ENCODE results near the gene KCNE1. TPM values are rescaled to one million over a fixed set of nuclear protein-coding genes. Genes with fewer than 3 reads are reported as not detected.

Gene KCNE1
- total RNA-seq, 1 experiment from 2014 or later = not detected

- intact Hi-C loops (cut with micrococcal nuclease; ENCODE audit: unreplicated experiment) (no loop called here), in situ Hi-C loops (cut with HindIII; ENCODE audit: low pct_unique_long_range_greater_than_20kb, low sequenced_read_pairs) (no loop called here)
- ATAC-seq (no peak), DNase-seq (ENCODE audit: low read depth, low spot score) (no peak)
- CTCF ChIA-PET = no interaction called here
- POLR2A ChIA-PET = no interaction called here
- Histone ChIP-seq H3K4me3 (ENCODE audit: low read depth in 2 of 2, low read length in 2 of 2) (no peak overlapping the region), H3K27ac (ENCODE audit: low read length) (no peak overlapping the region), H3K4me1 (ENCODE audit: control insufficient read depth, insufficient read depth, low read length) (no peaks in the 10 kb centered on the region), H3K9me3 (ENCODE audit: control insufficient read depth, insufficient read depth, low read depth, low read length) (no peaks in the 10 kb centered on the region), H3K27me3 (ENCODE audit: control insufficient read depth, insufficient read depth, low read length) (no peaks in the 10 kb centered on the region), H3K36me3 (ENCODE audit: control insufficient read depth, insufficient read depth, low read length) (no peaks in the 10 kb centered on the region)
- BruUV-seq (replicated peaks) = no TSS peak
- TF ChIP-seq TCF7L2 (IDR thresholded peaks at IDR 0.05; ENCODE audit: low read depth, low read length) = no peak
- TF ChIP-seq SIN3A (IDR thresholded peaks at IDR 0.05; ENCODE audit: borderline replicate concordance, insufficient read depth, low read depth, low read length) = no peak
- TF ChIP-seq POLR2AphosphoS5 (IDR thresholded peaks at IDR 0.05; ENCODE audit: low read depth, low read length) = no peak
- no peak for TF ChIP-seq REST (IDR thresholded peaks at IDR 0.05; ENCODE audit: insufficient read depth in 1 of 2, low read depth in 2 of 2, low read length in 1 of 2)
- TF ChIP-seq CTCF (IDR thresholded peaks at IDR 0.05) = no peak
Observed at GRCh38 chr21:34500191-34500590, 11.8 kb downstream of the KCNE1 start.

GRCh38 chr21:34499116-34499515 lies 12.9 kb downstream of the KCNE1 start:
- in situ Hi-C loops (cut with HindIII; ENCODE audit: low pct_unique_long_range_greater_than_20kb, low sequenced_read_pairs) (no loop called here), intact Hi-C loops (cut with micrococcal nuclease; ENCODE audit: unreplicated experiment) (no loop called here)
- Histone ChIP-seq H3K36me3 (ENCODE audit: control insufficient read depth, insufficient read depth, low read length) (no peaks in the 10 kb centered on the region), H3K27me3 (ENCODE audit: control insufficient read depth, insufficient read depth, low read length) (no peaks in the 10 kb centered on the region), H3K27ac (ENCODE audit: low read length) (no peak overlapping the region), H3K4me3 (ENCODE audit: low read depth in 2 of 2, low read length in 2 of 2) (no peak overlapping the region), H3K4me1 (ENCODE audit: control insufficient read depth, insufficient read depth, low read length) (no peaks in the 10 kb centered on the region), H3K9me3 (ENCODE audit: control insufficient read depth, insufficient read depth, low read depth, low read length) (no peaks in the 10 kb centered on the region)
- no TSS peak for BruUV-seq (replicated peaks)
- DNase-seq (ENCODE audit: low read depth, low spot score) = no peak
- POLR2A ChIA-PET = no interaction called here
- no peak for TF ChIP-seq SIN3A (IDR thresholded peaks at IDR 0.05; ENCODE audit: borderline replicate concordance, insufficient read depth, low read depth, low read length)
- TF ChIP-seq TCF7L2 (IDR thresholded peaks at IDR 0.05; ENCODE audit: low read depth, low read length) = no peak
- no peak for TF ChIP-seq POLR2AphosphoS5 (IDR thresholded peaks at IDR 0.05; ENCODE audit: low read depth, low read length)
- no peak for TF ChIP-seq CTCF (IDR thresholded peaks at IDR 0.05)
- TF ChIP-seq REST (IDR thresholded peaks at IDR 0.05; ENCODE audit: insufficient read depth in 1 of 2, low read depth in 2 of 2, low read length in 1 of 2) = no peak
- ATAC-seq = no peak
- CTCF ChIA-PET = no interaction called here

All from Panc1 (cell line).